CD14-positive monocyte (primary cell): Measurements from ENCODE around the gene DUSP12. TPM values are rescaled to one million over a fixed set of nuclear protein-coding genes. Genes with fewer than 3 reads are reported as not detected.
"Not testable (repeated sequence)": the region's sequence is repeated elsewhere in the genome, so short reads cannot be mapped to it uniquely, and the experiment has no call there.

Experiments
- DNase-seq, 3 donors: peaks; one replicate each; pipeline ENCODE4 v3.0.0-alpha.2; 2011 to 2022
- H2AFZ ChIP-seq: 2 replicates; pipeline ENCODE4 v1.6.0; 2012; ENCODE audit warnings: mild to moderate bottlenecking, low read depth, low read length, inconsistent platforms; ENCODE audit not compliant: insufficient read depth, poor library complexity, severe bottlenecking
- H3K27ac ChIP-seq, 2 donors: 1 replicate in 1 of 2; 2 replicates in 1 of 2; pipeline ENCODE4 v1.5.1; 2012 to 2013; ENCODE audit warnings: low read length in 2 of 2, control low read depth in 1 of 2, inconsistent platforms in 1 of 2, low read depth in 1 of 2, mild to moderate bottlenecking in 1 of 2
- H3K27me3 ChIP-seq, 2 donors: one replicate each; pipeline versions ENCODE4 v1.6.0 to v1.6.1; 2011 to 2013; ENCODE audit warnings: low read length in 2 of 2; ENCODE audit not compliant: control insufficient read depth in 2 of 2, insufficient read depth in 2 of 2
- H3K36me3 ChIP-seq, 2 donors: replicated peaks in 1 of 2; 1 replicate in 1 of 2; 2 replicates in 1 of 2; pipeline versions ENCODE4 v1.5.1 to v1.6.1; 2012 to 2013; ENCODE audit warnings: low read length in 2 of 2, control low read depth in 1 of 2, inconsistent platforms in 1 of 2, mild to moderate bottlenecking in 1 of 2; ENCODE audit not compliant: insufficient read depth in 2 of 2, control insufficient read depth in 1 of 2
- H3K4me1 ChIP-seq, 2 donors: 1 replicate in 1 of 2; 2 replicates in 1 of 2; pipeline versions ENCODE4 v1.5.1 to v1.6.1; 2012 to 2013; ENCODE audit warnings: low read length in 2 of 2, control low read depth in 1 of 2, inconsistent platforms in 1 of 2, mild to moderate bottlenecking in 1 of 2, moderate library complexity in 1 of 2; ENCODE audit not compliant: insufficient read depth in 2 of 2, control insufficient read depth in 1 of 2
- H3K4me2 ChIP-seq: replicated peaks from 2 replicates; pipeline ENCODE3; 2012; ENCODE audit warnings: low read length, moderate library complexity, mild to moderate bottlenecking; ENCODE audit not compliant: poor library complexity, severe bottlenecking; ENCODE audit errors: extremely low read depth
- H3K4me3 ChIP-seq, 3 experiments: fragments of 200-600 bp in 1 of 3; sonication (generic) in 1 of 3; replicated peaks in 1 of 3; 1 replicate in 2 of 3; 2 replicates in 1 of 3; pipeline ENCODE4 v1.5.1; 2011 to 2013; ENCODE audit warnings: low read length in 3 of 3, mild to moderate bottlenecking in 3 of 3, control low read depth in 2 of 3, low read depth in 2 of 3, inconsistent platforms in 1 of 3, moderate library complexity in 1 of 3
- H3K79me2 ChIP-seq: 2 replicates; pipeline ENCODE4 v1.6.0; 2012; ENCODE audit warnings: mild to moderate bottlenecking, control low read depth, inconsistent platforms, low read length, moderate library complexity; ENCODE audit not compliant: insufficient read depth
- H3K9ac ChIP-seq: 2 replicates; pipeline ENCODE4 v1.6.0; 2017; ENCODE audit warnings: low read length, mild to moderate bottlenecking; ENCODE audit not compliant: insufficient read depth, poor library complexity, severe bottlenecking
- H3K9me3 ChIP-seq, 2 donors: replicated peaks in 1 of 2; 1 replicate in 1 of 2; 2 replicates in 1 of 2; pipeline versions ENCODE4 v1.5.1 to v1.6.1; 2012 to 2013; ENCODE audit warnings: low read length in 2 of 2, control low read depth in 1 of 2; ENCODE audit not compliant: control insufficient read depth in 1 of 2, insufficient read depth in 1 of 2
- H4K20me1 ChIP-seq: 2 replicates; pipeline ENCODE4 v1.6.0; 2012; ENCODE audit warnings: mild to moderate bottlenecking, low read length, control low read depth, moderate library complexity; ENCODE audit not compliant: insufficient read depth
- H3K27ac Mint-ChIP-seq, 7 donors: one replicate each; pipeline ENCODE4 v1.8.0; 2020; ENCODE audit warnings: mild to moderate bottlenecking in 7 of 7, mixed read lengths in 7 of 7, moderate library complexity in 6 of 7, inconsistent platforms in 2 of 7
- H3K27me3 Mint-ChIP-seq, 3 donors: one replicate each; pipeline ENCODE4 v1.8.0; 2021 to 2022; ENCODE audit warnings: low read depth in 3 of 3, mild to moderate bottlenecking in 3 of 3, mixed read lengths in 3 of 3, moderate library complexity in 3 of 3, inconsistent platforms in 1 of 3
- H3K36me3 Mint-ChIP-seq, 2 donors: one replicate each; pipeline ENCODE4 v1.8.0; 2020; ENCODE audit warnings: mixed read lengths in 2 of 2, inconsistent platforms in 1 of 2, mild to moderate bottlenecking in 1 of 2
- H3K4me1 Mint-ChIP-seq: one replicate; pipeline ENCODE4 v1.8.0; 2020; ENCODE audit warnings: mild to moderate bottlenecking, mixed read lengths
- H3K4me3 Mint-ChIP-seq, 2 donors: one replicate each; pipeline ENCODE4 v1.8.0; 2020; ENCODE audit warnings: mild to moderate bottlenecking in 2 of 2, mixed read lengths in 2 of 2, moderate library complexity in 1 of 2
- H3K9me3 Mint-ChIP-seq, 7 donors: one replicate each; pipeline ENCODE4 v1.8.0; 2020 to 2022; ENCODE audit warnings: mixed read lengths in 7 of 7, mild to moderate bottlenecking in 6 of 7, moderate library complexity in 6 of 7, inconsistent platforms in 2 of 7
- CTCF ChIP-seq: fragments of 200-600 bp; IDR thresholded peaks from one replicate; pipeline ENCODE4 v1.8.0; 2022; ENCODE audit warnings: antibody characterized with exemption, mild to moderate bottlenecking
- WGBS: methylation state at CpG from one replicate; pipeline ENCODE4 v1.1.5; 2013; ENCODE audit warnings: missing lambda C conversion rate; ENCODE audit not compliant: insufficient coverage; 5-methylcytosine and 5-hydroxymethylcytosine counted together
- intact Hi-C, 2 donors: fragments of 100-400 bp; cut with micrococcal nuclease; formaldehyde crosslinking; loops; one replicate each; pipeline versions ENCODE4 v1.15.0 to v1.15.1; 2023
- polyA plus RNA-seq, 3 donors: library from polyadenylated mRNA; depleted of rRNA in 1 of 3; unstranded in 2 of 3; stranded (reverse) in 1 of 3; fragments of 300-500 nt in 2 of 3; fragments of >200 nt in 1 of 3; fragmentation: Illumina TruSeq in 2 of 3; gene quantifications; 1 replicate in 2 of 3; 2 replicates in 1 of 3; pipeline ENCODE4 v1.2.3, GENCODE V29; 2012 to 2021

The DUSP12 gene
- polyA plus RNA-seq, 3 donors: 19.0 to 32.0 (median 30.5) TPM

DNA sequence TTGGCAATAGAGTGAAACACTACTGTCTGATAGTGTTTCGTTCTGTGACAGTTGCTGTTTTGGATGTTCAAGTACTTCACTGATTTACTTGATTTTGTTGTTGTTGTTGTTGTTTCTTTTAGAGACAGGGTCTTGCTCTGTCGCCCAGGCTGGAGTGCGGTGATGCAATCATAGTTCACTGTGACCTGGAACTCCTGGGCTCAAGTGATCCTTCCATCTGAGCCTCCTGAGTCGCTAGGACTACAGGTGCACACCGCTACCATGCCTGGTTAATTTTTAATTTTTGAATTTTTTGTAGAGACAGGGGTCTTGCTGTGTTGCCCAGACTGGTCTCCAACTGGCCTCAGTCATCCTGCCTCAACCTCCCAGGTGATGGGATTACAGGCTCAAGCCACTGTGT, 18.9 kb downstream of the DUSP12 start:
- Mint-ChIP-seq H3K36me3 (peaks cover 3 to 7% of the 10 kb centered on the region in 2 donors), H3K4me1 (peaks cover 35% of the 10 kb centered on the region)

GRCh38 chr1:161768986-161769672, 19.5 kb downstream of the DUSP12 start:
- DNase-seq: no peak
- H3K4me3 Mint-ChIP-seq: no peak overlapping the region
- Histone ChIP-seq H3K4me1 (peaks cover 59 to 77% of the 10 kb centered on the region in 2 donors), H2AFZ (no peak overlapping the region), H4K20me1 (peaks cover 17% of the 10 kb centered on the region), H3K27ac (no peak overlapping the region), H3K79me2 (peaks cover 70% of the 10 kb centered on the region), H3K9ac (no peak overlapping the region), H3K27me3 (no peaks in the 10 kb centered on the region), H3K4me3 (no peak overlapping the region), H3K4me2 (no peak overlapping the region), H3K36me3 (no peaks in the 10 kb centered on the region), H3K9me3 (no peaks in the 10 kb centered on the region)
- no peaks in the 10 kb centered on the region for H3K9me3 Mint-ChIP-seq
- intact Hi-C loops: no loop called here
- H3K27ac Mint-ChIP-seq: no peak overlapping the region
- peaks cover 3 to 7% of the 10 kb centered on the region in 2 donors for H3K36me3 Mint-ChIP-seq
- no peak for TF ChIP-seq CTCF
- peaks cover 30% of the 10 kb centered on the region for H3K4me1 Mint-ChIP-seq
- H3K27me3 Mint-ChIP-seq: no peaks in the 10 kb centered on the region

More for the DNA sequence above, 18.9 kb downstream of the DUSP12 start:
- 100% methylated on average over 3 of the region's 5 CpGs for WGBS
- Histone ChIP-seq H3K27ac (no peak overlapping the region), H3K79me2 (peaks cover 63% of the 10 kb centered on the region), H3K36me3 (no peaks in the 10 kb centered on the region), H3K9ac (no peak overlapping the region), H4K20me1 (peaks cover 10% of the 10 kb centered on the region), H3K4me1 (peaks cover 55 to 70% of the 10 kb centered on the region in 2 donors), H3K4me2 (no peak overlapping the region), H3K4me3 (no peak overlapping the region), H3K9me3 (no peaks in the 10 kb centered on the region), H2AFZ (no peak overlapping the region), H3K27me3 (no peaks in the 10 kb centered on the region)
- intact Hi-C loops: no loop called here
- Mint-ChIP-seq H3K27ac (peak overlapping the region in 1 of 7 donors; percentile 36), H3K27me3 (peaks cover 0 to 3% (median 2%) of the 10 kb centered on the region in 3 donors), H3K4me3 (no peak overlapping the region), H3K9me3 (no peaks in the 10 kb centered on the region)
- DNase-seq: no peak
- no peak for TF ChIP-seq CTCF

- Histone ChIP-seq H3K79me2 (peaks cover 75% of the 10 kb centered on the region), H3K4me1 (peaks cover 59 to 80% of the 10 kb centered on the region in 2 donors), H4K20me1 (peaks cover 22% of the 10 kb centered on the region)
- DNase-seq, H3K9ac ChIP-seq, H3K4me3 Mint-ChIP-seq, H3K27me3 Mint-ChIP-seq, H2AFZ ChIP-seq, H3K27me3 ChIP-seq, intact Hi-C loops, H3K9me3 ChIP-seq, H3K36me3 Mint-ChIP-seq, H3K4me3 ChIP-seq, H3K9me3 Mint-ChIP-seq, H3K36me3 ChIP-seq, H3K4me2 ChIP-seq, H3K27ac ChIP-seq: not testable (repeated sequence)
- H3K4me1 Mint-ChIP-seq: peaks cover 30% of the 10 kb centered on the region
- WGBS: no CpG with 5 or more reads among the region's 5 CpGs
- H3K27ac Mint-ChIP-seq: peak overlapping the region in 2 of 7 donors; percentile 20 to 71
Measured at GRCh38 chr1:161769673-161770045, 20.1 kb downstream of the DUSP12 start.
